Measurements from ENCODE around the gene IRAG1.
A peak's percentile ranks its signal among the peaks of the same experiment; 100 is the strongest.

The IRAG1 gene

DNA sequence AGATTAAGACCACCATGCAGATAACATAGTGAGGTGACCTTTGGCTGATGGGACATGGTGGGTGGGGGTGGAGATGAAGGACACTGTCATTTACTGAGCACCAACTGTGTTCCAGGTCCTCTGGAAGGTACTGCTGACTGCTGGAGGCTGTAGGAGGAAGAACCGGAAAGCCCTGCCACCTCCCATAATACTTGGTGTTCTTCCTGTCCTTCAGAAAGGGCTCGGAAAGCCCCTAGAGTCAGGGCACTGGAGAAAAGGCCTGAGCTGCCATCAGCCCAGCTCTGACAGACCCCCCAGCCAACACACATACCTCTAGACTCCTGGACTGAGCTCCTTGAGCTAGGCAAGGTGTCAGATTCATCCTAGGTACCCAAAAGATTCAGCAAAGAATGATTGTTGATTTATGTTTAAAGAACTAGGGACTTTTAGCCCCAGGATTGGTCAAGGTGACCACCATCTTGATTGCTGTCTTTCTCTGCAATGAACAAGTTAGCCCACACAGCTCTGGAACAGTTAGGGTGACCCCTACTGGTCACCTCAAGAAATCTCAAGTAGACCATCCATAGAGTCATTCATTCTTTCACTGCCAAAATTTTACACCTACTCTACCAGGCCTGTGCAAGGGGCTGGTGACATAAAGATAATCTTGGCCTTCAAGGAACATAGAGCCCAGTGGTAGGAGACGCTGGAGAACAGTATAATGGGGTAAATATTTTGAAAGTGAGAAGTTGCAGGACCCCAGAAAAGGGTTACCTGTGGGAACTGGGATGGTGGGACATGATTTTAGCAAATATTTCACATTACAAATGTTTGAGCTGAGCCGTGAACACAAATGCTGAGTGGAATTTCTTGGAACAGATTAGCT is 39.4 kb downstream of the IRAG1 start:
- peak overlapping the region; percentile 60 for H3K27ac Mint-ChIP-seq
- no peaks in the 10 kb centered on the region for H3K9me3 Mint-ChIP-seq
- H3K4me1 Mint-ChIP-seq, result peaks cover 48 to 84% of the 10 kb centered on the region in 2 donors
- no peaks in the 10 kb centered on the region for H3K27me3 Mint-ChIP-seq
- H3K36me3 Mint-ChIP-seq, result no peaks in the 10 kb centered on the region
- ATAC-seq (replicated peaks), result peak; percentile 63 to 70
- H3K4me3 Mint-ChIP-seq, result no peak overlapping the region
- peak; percentile 23 for DNase-seq

DNA sequence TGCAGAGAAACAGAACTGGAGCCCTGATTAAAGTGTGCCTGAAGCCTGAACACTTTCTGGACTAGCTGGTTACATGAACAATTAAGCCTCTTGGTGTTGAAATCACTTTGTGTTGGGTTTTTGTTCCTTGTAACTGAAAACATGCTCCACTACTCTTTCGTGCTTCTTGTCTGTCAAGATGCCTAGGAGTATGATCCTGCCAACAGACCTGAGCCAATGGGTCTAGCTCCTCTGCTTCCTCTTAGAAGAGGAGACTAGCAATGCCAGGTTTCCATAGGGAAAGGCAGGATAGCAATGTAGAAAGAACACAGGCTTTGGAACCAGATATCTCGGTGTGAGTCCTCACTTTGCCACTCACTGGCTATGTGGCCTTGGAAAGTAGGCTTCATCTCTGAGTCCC is 40.3 kb downstream of the IRAG1 start:
- Mint-ChIP-seq H3K4me3 (no peak overlapping the region), H3K27me3 (no peaks in the 10 kb centered on the region), H3K9me3 (no peaks in the 10 kb centered on the region), H3K4me1 (peaks cover 48 to 87% of the 10 kb centered on the region in 2 donors), H3K36me3 (no peaks in the 10 kb centered on the region), H3K27ac (no peak overlapping the region)
- DNase-seq, result no peak
- ATAC-seq (replicated peaks), result no peak

DNA sequence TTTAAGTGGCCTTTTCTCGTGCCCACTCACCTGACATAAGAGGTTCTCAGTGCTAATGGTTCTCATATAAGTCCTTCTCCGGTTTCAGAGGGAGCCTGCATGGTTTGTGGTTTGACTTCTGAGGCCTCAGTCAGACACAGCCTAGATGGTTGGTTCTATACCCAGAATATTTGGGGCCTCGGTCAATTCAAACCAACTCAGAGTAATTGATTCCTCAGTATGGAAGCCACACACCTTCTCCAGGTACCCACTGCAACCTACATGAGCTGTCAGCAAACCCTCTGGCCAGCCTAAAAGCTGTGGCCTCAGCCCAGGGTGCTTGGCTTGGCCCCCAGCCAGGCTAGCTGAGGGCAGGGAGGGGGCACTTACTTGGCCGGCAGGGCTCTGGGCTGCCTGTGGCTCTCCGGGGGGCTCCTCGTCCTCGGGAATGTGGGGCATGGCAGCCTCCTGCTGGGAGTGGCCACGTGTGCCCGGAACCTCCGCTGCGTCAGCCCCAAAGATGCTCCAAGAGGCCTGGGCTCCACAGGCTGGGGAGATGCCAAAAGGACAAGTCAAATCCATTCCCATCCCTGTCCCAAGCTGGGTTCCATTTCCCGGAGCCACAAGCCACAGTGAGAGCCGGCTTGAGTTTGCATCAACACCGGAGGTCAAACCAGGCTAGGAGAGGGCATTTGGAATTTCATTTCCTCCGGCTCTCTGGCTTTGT is 41.7 kb downstream of the IRAG1 start:
- ATAC-seq (replicated peaks), result no peak
- no peak for DNase-seq
- no peak overlapping the region for H3K4me3 Mint-ChIP-seq
- peaks cover 49 to 86% of the 10 kb centered on the region in 2 donors for H3K4me1 Mint-ChIP-seq
- H3K27me3 Mint-ChIP-seq, result no peaks in the 10 kb centered on the region
- H3K36me3 Mint-ChIP-seq, result no peaks in the 10 kb centered on the region
- no peaks in the 10 kb centered on the region for H3K9me3 Mint-ChIP-seq
- H3K27ac Mint-ChIP-seq, result no peak overlapping the region

DNA sequence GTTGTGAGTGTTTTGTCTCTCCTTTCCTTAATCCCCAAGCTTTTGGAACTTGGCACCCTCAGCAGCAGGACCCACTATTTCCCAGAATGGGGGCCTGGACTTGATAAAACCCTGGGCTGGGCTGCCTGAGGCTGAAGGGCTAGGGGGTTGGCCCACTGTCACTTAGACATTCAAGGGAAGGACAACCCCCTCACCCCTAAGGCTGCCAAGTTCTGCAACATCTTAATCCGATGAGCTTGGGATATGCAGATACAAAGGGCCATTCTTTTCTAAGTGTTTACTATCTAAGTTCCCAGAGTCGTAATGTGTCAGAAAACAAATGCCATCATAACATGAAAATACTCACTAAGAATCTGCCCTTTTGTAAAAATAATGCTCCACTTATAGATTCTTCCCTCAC is 42.9 kb downstream of the IRAG1 start:
- no peak overlapping the region for H3K4me3 Mint-ChIP-seq
- no peak for DNase-seq
- no peak overlapping the region for H3K27ac Mint-ChIP-seq
- ATAC-seq (replicated peaks), result no peak
- H3K36me3 Mint-ChIP-seq, result no peaks in the 10 kb centered on the region
- H3K27me3 Mint-ChIP-seq, result no peaks in the 10 kb centered on the region
- H3K9me3 Mint-ChIP-seq, result no peaks in the 10 kb centered on the region
- H3K4me1 Mint-ChIP-seq, result peaks cover 48 to 80% of the 10 kb centered on the region in 2 donors

DNA sequence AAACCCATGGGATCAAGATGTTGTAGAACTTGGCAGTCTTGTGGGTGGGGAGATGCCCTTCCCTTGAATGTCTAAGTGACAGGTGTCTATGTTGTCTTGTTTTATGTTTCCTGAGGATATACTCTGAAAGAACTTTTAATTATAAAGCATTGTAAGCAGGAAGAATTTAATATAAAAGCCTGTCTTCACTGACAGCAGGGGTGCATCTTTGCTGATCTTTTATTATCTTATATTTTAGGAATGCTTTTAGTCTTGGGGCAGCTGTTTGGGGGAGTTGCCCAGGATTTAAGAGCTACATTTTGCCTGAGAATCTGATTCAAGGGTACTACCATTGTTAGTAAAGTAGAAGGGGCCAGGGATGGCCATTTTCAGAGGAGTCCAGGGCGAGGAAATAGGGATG is 43.4 kb downstream of the IRAG1 start:
- Mint-ChIP-seq H3K9me3 (no peaks in the 10 kb centered on the region), H3K36me3 (no peaks in the 10 kb centered on the region), H3K27ac (peak overlapping the region; percentile 59), H3K27me3 (no peaks in the 10 kb centered on the region), H3K4me1 (peaks cover 47 to 80% of the 10 kb centered on the region in 2 donors), H3K4me3 (no peak overlapping the region)
- DNase-seq (no peak), ATAC-seq (replicated peaks) (no peak)

DNA sequence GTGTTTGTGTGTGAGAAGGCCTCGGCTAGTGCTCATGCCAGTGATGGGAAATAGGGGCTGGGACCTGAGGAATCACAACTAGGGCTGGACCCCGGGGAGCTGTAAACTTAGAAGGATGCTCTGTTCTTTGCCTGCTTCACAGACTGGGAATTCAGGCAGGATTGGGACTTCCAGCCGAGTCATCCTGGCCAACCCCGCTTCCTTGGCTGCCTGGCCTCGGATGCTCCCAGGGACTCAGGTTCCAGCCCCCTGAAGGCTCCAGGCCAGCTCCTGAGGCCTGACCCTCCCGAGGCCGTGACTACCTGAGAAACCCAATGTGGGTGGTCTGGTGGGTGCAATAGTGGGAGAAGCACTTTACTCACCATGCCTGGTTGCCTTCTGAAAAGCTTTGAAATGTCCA is 44.7 kb downstream of the IRAG1 start:
- Mint-ChIP-seq H3K27me3 (no peaks in the 10 kb centered on the region), H3K36me3 (no peaks in the 10 kb centered on the region), H3K4me1 (peaks cover 38 to 76% of the 10 kb centered on the region in 2 donors), H3K4me3 (no peak overlapping the region), H3K27ac (no peak overlapping the region), H3K9me3 (no peaks in the 10 kb centered on the region)
- no peak for ATAC-seq (replicated peaks)
- no peak for DNase-seq

DNA sequence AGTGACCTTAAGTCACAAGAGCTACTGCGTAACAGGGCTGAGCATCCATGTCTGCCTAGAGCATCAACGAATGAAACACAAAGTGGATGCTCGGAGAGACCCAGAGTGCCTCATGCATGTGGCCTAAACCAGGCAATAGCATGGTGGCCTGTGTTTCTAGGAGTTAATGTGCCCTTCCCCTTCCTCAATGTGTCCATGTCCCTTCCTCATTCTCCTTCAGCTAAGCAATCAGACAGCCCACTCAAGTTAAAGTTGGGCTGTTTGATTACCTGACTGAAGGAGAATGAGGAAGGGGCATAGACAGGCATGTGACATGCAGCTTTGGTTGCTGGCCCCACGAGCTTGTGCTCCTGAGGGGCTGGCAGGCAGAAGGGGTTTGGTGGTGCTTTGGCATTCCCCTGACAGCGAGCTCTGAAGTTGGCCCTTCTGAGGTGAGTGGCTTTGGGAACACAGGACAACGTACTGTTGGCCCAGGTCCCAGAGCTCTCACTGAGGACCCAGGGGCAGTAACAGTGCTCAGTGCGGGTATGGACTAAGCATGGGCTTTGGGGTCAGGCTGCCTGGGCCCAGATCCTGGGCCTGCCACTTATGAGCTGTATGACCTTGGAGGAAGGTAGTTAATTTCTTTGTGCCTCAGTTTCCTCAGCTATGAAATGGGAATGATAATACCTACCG is 46.7 kb downstream of the IRAG1 start:
- H3K27me3 Mint-ChIP-seq, result no peaks in the 10 kb centered on the region
- ATAC-seq (replicated peaks), result no peak
- no peak overlapping the region for H3K27ac Mint-ChIP-seq
- peaks cover 43 to 86% of the 10 kb centered on the region in 2 donors for H3K4me1 Mint-ChIP-seq
- no peaks in the 10 kb centered on the region for H3K36me3 Mint-ChIP-seq
- H3K9me3 Mint-ChIP-seq, result no peaks in the 10 kb centered on the region
- H3K4me3 Mint-ChIP-seq, result no peak overlapping the region
- DNase-seq, result no peak

DNA sequence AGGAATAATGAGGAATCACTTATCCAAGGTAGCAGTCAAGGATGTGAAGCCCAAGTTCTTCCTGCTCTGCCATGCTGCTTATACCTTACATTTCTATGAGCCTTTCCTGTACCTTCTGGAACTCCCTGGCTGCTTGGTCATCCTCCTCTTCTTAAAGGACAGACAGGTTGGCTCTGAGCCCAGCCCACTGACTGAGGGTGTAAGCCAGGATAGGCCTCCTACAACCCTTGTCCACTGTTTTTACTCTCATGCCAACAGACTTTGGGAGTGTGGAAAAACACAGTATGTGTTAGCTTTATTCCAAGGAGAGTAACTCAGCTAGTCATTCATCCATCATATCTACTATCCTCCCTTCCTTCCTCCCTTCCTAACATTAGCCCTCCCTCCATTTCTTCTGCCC is 47.5 kb downstream of the IRAG1 start:
- DNase-seq, result no peak
- no peaks in the 10 kb centered on the region for H3K36me3 Mint-ChIP-seq

DNA sequence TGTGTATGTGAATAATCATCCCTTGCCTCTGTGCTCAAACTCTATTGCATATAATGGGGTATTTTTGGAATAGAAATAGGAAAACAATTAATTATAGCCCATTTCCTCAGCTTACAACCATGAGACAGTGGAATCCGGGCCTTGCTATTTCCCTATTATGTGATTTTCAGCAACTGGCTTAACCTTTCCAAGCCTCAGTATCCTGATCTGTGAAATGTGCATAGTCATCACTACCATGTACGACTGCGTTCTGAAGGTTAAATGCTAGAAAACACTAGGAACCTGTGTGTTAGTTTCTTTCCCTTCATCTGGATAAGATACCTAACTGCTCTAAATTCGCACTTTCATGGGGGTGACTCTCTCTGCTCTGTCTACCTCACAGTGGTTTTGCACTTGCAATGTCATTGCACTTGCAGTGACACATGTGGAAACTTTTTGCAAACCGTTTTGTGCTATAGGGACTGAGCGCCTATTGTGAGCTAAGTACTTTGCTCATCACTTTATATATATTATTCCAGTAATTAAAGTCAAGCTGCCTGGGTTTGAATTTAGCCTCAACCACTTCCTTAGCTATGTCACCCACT is 48.3 kb downstream of the IRAG1 start:
- H3K4me1 Mint-ChIP-seq, result peaks cover 49 to 86% of the 10 kb centered on the region in 2 donors
- DNase-seq, result no peak
- no peak for ATAC-seq (replicated peaks)
- H3K9me3 Mint-ChIP-seq, result no peaks in the 10 kb centered on the region
- H3K36me3 Mint-ChIP-seq, result no peaks in the 10 kb centered on the region
- no peak overlapping the region for H3K27ac Mint-ChIP-seq
- no peak overlapping the region for H3K4me3 Mint-ChIP-seq
- no peaks in the 10 kb centered on the region for H3K27me3 Mint-ChIP-seq

More for the DNA sequence above, 47.5 kb downstream of the IRAG1 start:
- no peak overlapping the region for H3K27ac Mint-ChIP-seq
- no peaks in the 10 kb centered on the region for H3K27me3 Mint-ChIP-seq
- H3K9me3 Mint-ChIP-seq, result no peaks in the 10 kb centered on the region
- no peak for ATAC-seq (replicated peaks)
- H3K4me3 Mint-ChIP-seq, result no peak overlapping the region
- H3K4me1 Mint-ChIP-seq, result peaks cover 49 to 86% of the 10 kb centered on the region in 2 donors

All from stimulated activated naive B cell treated with anti-CD40 and anti-IgM and Interleukin-4, amounts not matched to agents 10 μg/mL and 1 μg/mL and 100 μg/mL, for 72 hours (primary cell).